ENCODE measurements around the gene CDC6.
"Not testable (repeated sequence)": the region's sequence is repeated elsewhere in the genome, so short reads cannot be mapped to it uniquely, and the experiment has no call there.

The CDC6 gene

GRCh38 chr17:40301315-40301714 is 13.6 kb downstream of the CDC6 start:
- TF ChIP-seq, protein P1, sequence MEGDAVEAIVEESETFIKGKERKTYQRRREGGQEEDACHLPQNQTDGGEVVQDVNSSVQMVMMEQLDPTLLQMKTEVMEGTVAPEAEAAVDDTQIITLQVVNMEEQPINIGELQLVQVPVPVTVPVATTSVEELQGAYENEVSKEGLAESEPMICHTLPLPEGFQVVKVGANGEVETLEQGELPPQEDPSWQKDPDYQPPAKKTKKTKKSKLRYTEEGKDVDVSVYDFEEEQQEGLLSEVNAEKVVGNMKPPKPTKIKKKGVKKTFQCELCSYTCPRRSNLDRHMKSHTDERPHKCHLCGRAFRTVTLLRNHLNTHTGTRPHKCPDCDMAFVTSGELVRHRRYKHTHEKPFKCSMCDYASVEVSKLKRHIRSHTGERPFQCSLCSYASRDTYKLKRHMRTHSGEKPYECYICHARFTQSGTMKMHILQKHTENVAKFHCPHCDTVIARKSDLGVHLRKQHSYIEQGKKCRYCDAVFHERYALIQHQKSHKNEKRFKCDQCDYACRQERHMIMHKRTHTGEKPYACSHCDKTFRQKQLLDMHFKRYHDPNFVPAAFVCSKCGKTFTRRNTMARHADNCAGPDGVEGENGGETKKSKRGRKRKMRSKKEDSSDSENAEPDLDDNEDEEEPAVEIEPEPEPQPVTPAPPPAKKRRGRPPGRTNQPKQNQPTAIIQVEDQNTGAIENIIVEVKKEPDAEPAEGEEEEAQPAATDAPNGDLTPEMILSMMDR (IDR thresholded peaks at IDR 0.05; ENCODE audit: low read depth, low read length): no peak; the same call in 1 of the 2 replicates
- no peak for DNase-seq (ENCODE audit: extremely low read depth, low read depth)

DNA sequence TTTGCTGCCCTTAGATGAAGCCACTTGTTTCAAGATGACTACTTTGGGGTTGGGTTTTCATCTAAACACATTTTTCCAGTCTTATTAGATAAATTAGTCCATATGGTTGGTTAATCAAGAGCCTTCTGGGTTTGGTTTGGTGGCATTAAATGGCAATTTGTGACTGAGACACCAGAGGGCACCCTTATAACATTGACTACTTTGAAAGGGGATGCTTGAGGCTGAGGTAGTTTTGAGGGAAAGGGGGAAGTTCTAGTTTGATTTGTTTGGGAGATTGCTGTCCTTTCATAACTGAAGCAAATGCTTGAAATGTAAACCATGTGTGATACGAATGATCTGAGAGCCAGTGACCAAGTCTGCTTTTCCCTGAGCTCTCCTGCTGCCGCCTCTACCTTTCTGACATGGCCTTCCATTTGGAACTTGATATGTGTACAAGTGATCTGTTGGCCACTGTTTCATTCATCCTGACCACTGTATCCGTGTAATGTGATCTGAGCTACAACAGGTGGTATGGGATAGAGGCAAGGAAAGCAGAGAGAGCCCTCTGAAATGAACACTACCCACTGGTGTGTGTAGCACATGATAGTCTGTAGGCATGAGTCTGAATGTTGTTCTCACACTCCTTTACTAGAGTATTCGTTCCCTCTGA is 15.5 kb downstream of the CDC6 start:
- TF ChIP-seq, protein P1 (IDR thresholded peaks at IDR 0.05; ENCODE audit: low read depth, low read length): peak; percentile 71
- DNase-seq (ENCODE audit: extremely low read depth, low read depth): peak; percentile 80

DNA sequence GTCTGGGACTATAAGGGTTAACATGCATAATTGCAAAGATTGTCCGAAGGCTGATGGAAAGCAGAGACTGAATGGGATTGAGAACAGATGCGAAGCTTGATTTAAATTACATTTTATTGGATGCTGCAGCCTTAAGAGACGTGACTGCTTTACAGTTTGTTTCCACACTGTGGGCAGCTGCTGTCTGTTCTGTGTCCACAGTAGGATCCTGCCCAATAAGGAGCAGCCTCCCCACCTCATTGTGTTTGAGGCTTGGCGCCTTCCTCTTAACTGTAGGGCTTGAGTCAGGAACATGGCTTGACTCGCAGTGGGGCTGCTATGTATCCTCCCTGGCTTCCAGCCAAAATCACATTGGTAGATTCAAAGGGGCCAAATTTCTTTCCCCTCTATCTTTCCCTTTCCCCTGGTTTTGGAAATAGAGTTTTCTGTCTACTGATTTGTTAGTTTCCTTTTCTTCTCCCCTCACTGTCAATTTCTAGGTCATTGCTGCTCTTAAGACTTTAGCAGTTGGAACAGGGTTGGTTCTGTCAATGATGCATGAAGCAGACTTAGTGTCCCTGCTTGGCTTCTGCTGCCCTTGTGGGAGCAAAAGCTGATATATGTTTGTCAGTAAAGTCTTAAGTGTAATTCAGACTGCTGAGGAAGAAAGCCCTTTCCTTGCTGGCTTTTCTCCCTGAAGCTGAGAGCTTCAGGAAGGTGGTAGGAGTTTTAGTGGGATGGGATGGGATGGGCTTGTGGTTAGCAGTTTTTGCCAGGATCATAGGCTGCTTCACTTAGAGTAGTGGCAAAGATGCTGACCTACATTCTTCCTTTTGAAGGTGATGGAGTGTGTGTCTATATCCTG is 16.3 kb downstream of the CDC6 start:
- DNase-seq (ENCODE audit: extremely low read depth, low read depth): no peak
- TF ChIP-seq, protein P1 (IDR thresholded peaks at IDR 0.05; ENCODE audit: low read depth, low read length): no peak

GRCh38 chr17:40304552-40304863 is 16.8 kb downstream of the CDC6 start:
- peak; percentile 72 for DNase-seq (ENCODE audit: extremely low read depth, low read depth)

DNA sequence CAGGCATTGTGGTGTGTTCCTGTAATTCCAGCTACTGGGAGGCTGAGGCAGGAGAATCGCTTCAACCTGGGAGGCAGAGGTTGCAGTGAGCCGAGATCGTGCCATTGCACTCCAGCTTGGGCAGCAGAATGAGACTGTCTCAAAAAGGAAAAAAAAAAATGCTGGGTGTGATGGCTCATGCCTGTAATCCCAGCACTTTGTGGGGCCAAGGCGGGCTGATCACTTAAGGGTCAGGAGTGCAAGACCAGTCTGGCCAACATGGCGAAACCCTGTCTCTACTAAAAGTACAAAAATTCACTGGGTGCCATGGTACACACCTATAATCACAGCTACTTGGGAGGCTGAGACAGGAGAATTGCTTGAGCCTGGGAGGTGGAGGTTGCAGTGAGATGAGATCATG is 17.2 kb downstream of the CDC6 start:
- DNase-seq (ENCODE audit: extremely low read depth, low read depth): not testable (repeated sequence)

DNA sequence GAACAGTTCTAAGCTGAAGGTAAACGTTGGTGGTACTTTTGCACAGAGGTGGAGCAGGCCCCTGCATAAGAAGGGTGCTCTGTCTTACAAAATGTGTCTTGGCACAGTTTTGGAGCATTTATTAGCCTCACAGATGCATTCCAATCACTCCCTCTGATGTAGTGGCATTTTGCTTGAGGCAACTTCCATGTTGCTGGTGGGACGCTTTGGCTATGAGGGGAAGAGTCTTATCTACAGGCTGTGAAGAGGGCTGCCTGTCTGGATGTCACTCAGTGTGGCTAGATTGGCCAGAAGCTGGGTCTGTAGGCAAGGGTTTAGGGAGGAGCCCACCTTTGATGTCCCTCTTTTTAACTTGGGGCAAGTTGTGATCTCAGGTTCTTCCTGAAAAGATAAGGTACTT is 18.7 kb downstream of the CDC6 start:
- TF ChIP-seq, protein P1 (IDR thresholded peaks at IDR 0.05; ENCODE audit: low read depth, low read length): no peak
- no peak for DNase-seq (ENCODE audit: extremely low read depth, low read depth)

- peak; percentile 83 for DNase-seq (ENCODE audit: extremely low read depth, low read depth)
- TF ChIP-seq, protein P1 (IDR thresholded peaks at IDR 0.05; ENCODE audit: low read depth, low read length): no peak
Measured at GRCh38 chr17:40307001-40307730, 19.5 kb downstream of the CDC6 start.

GRCh38 chr17:40307740-40308239 is 20.1 kb downstream of the CDC6 start:
- no peak for DNase-seq (ENCODE audit: extremely low read depth, low read depth)
- TF ChIP-seq, protein P1 (IDR thresholded peaks at IDR 0.05; ENCODE audit: low read depth, low read length): no peak

All from AG09319 (cell line).